Measurements from ENCODE around the gene MRPL12.
"Not testable (repeated sequence)": the region's sequence is repeated elsewhere in the genome, so short reads cannot be mapped to it uniquely, and the experiment has no call there.

Gene MRPL12

DNA sequence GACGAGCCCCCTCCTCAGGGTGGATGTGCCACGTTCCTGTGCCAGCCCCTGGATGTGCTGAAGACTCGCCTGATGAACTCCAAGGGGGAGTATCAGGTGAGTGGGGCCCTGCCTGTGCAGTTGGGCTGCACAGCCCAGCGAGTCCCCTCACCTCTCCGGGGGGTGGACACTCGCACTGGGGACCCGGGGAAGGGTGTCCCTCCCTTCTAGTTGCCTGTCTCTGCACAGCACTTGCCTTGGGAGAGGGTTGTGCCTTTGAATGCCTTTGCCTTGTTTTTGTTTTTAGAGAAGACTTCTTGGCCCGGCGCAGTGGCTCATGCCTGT, 14.6 kb downstream of the MRPL12 start:
- DNase-seq = no peak

GRCh38 chr17:81719410-81720266, 16.5 kb downstream of the MRPL12 start:
- DNase-seq = peak; percentile 41

- DNase-seq = no peak
These were observed 17.3 kb downstream of the MRPL12 start for GRCh38 chr17:81720267-81721071.

GRCh38 chr17:81722184-81723120, 19.3 kb downstream of the MRPL12 start:
- DNase-seq = no peak

- no peak for DNase-seq
These were observed 20.6 kb downstream of the MRPL12 start for GRCh38 chr17:81723651-81724209.

GRCh38 chr17:81725439-81725838, 22.3 kb downstream of the MRPL12 start:
- no peak for DNase-seq

GRCh38 chr17:81726004-81726403, 22.8 kb downstream of the MRPL12 start:
- no peak for DNase-seq

- no peak for DNase-seq
These were observed 24.3 kb downstream of the MRPL12 start for GRCh38 chr17:81727324-81728031.

- peak; percentile 86 for DNase-seq
These were observed 30.6 kb downstream of the MRPL12 start for GRCh38 chr17:81733507-81734404.

DNA sequence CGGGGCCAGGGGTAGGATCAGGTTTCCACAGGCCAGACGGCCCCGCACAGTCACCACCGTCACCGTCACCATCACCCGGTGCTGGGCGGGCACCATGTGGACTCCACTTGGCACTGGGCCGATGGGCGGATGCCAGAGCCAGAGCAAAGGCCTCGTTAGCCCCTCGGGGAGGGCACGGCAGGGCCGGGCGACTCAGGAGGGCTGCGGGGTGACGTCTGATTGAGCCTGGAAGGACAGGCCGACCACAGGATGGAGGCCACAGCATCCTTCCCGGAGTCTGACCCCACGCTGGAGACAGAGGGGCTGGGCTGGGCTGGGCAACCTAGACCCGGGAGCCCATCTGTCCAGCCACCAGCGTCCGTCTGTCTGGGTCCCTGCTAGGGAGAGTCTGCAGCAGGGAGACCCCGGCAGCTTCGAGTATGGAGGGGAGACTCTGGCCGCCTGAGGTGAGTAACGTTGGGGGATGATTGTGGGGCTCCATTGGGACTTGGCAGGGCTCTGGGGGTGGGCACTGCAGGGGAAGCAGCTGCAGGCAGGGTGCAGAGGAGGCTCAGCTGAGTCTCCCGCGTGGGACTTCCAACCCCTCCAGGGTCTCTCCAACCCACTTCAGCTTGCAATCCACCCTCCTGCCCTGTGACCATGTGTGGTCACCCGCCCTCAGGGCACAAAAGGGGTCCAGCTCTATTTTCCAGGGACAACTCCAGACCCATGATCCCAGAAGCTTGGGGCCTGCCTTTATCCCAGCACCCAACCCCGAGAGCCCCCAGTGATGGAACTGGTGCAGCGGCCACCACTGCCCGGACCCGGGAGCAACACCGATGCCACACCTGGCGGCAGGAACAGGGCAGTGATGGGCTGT, 31.5 kb downstream of the MRPL12 start:
- DNase-seq = no peak

DNA sequence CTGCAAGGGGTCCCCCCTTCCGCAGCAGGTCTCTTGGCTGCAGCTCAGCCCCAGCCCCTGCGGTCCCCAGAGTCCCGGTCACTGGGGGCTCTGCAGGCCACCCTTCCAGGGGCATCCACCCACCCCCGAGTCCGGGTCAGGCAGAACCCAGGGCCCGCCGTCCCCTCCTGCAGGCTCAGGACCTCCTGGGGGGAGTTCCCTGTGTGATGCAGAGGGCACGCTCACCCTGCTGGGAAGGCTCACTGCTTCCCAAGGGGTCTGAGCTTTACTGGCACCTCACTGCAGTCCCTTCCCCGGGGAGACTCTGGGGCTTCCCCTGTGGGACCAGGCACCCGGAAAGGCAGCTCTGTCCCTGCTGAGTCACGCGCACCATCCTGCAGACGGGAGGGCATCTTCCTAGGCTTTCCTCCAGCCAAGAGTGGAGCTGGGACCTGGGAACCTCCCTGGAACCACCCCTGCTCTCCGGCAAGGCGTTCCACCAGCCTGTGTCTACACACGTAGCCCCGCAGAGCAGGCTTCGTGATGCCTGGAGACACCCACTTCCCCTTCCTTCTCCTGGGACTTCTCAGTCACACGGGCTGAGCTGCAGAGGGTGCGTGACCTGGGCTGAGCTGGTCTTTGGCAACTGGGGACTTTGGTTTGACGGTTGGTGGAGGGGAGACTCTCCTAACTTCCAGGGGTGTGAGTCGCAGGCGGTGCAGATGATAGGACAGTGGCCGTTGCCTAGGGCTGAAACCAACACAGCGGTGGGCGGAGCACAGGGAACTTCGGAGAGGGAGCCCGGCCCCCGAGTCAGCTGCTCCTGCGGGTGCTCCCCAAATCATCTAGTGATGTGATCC, 32.3 kb downstream of the MRPL12 start:
- peak; percentile 2 for DNase-seq

- DNase-seq = peak; percentile 4
These were observed 35.0 kb downstream of the MRPL12 start for GRCh38 chr17:81737947-81738800.

DNA sequence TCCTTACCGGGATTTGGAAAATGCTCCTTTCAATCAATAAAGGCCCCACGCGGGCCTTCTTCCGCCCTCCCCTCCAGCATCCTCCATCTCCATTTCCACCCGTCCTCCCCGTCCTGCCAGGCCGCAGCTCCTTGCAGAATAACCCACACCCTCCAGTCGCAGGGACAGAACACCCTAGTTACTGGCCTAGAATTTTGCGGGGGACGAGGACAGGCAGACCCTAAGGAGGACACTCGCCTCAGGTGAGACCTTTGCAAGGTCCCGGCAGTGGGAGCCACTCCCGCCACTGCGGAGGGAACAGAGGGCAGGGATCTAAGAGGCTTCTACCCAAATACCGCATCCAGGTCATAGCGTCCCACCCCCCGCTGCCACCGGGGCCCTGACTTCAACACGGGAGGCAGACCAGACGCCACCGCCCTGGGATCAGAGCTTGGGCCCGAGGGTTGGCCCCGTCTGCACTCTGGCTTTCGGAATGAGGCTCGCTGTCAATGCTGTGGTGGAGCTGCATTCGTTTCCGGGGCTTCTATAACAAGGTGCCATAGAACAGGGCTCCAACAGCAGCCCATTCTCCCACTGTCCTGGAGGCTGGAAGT, 35.7 kb downstream of the MRPL12 start:
- no peak for DNase-seq

DNA sequence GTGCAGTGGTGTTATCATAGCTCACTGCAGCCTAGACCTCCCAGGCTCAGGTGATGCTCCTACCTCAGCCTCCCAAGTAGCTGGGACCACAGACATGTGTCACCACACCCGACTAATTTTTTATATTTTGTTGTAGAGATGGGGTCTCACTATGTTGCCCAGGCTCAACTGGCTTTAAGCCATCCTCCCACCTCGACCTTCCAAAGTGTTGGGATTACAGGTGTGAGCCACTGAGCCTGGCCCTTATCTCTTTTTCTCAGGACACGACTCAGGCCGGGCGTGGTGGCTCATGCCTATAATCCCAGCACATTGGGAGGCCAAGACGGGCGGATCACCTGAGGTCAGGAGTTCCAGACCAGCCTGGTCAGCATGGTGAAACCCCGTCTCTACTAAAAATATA, 36.4 kb downstream of the MRPL12 start:
- not testable (repeated sequence) for DNase-seq

GRCh38 chr17:81740395-81740961, 37.3 kb downstream of the MRPL12 start:
- no peak for DNase-seq

DNA sequence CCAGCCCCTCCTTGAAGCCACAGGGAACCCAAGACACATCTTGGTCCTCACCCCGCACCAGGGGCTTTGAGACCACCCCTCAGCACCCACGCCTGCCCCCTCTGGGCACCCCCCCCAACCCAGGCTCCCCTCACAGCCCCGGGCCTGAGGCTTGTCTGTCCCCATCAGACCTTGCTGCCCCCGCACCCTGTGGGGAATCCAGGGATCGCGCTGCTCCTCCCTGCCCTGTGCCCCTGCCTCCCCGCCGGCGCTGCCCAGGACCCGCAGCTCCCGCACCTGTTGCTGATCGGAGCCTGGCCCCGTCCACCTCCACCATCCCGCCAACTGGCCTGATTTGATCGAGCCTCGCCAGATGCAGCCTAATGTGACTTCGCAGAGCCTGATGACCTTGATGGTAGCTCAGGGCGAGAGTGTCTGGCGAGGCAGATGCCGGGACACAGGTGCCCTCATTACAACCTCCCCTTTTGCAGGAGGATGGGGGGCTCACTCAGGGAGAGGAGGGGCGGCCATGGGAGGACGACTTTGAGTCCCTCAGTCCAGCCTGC, 38.0 kb downstream of the MRPL12 start:
- no peak for DNase-seq

Data from midbrain (tissue), 1 donor.